ENCODE measurements around the gene LRMDA.

DNA sequence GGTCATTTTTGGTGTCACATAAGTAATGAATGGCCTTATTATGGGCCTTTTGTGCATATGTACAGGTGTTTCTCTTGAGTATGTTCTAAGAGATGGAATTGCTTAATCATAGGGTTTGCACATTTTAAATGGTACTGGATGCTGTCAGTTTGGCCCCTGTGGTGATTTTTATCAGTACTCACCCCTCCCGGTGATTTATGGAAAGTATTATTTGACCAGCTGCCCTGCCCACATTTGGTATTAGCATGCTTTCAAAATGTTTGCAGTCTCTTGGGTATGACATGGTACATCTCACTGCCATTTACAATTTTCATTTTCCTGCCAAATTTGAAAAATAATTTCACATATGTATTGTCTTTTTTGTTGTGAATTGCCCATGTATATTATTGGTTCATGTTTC, 427.7 kb downstream of the LRMDA start:
- TF ChIP-seq CTCF (conservative IDR thresholded peaks at IDR 0.05; ENCODE audit: low read length) = no peak
- no peak for TF ChIP-seq EZH2phosphoT487 (IDR thresholded peaks at IDR 0.05; ENCODE audit: borderline replicate concordance)

All from Loucy (cell line).